PC-3 (cell line): Measurements from ENCODE around the gene FCRLB. TPM values are rescaled to one million over a fixed set of nuclear protein-coding genes. Genes with fewer than 3 reads are reported as not detected.
A peak's percentile ranks its signal among the peaks of the same experiment; 100 is the strongest.
"Not testable (repeated sequence)": the region's sequence is repeated elsewhere in the genome, so short reads cannot be mapped to it uniquely, and the experiment has no call there.

ENCODE experiments used
- ATAC-seq: fragments of 200-7000 bp; cut with Tn5 transposase; 2 replicates; pipeline ENCODE4 v1.9.1; 2020; ENCODE audit warnings: mild to moderate bottlenecking, moderate library complexity
- BruUV-seq: library from RNA; stranded (reverse); fragments of 400-500 nt; replicated peaks from 2 replicates; lab custom pipeline; 2021; lab: Mats Ljungman, UMichigan
- CTCF ChIA-PET: fragments of 300-600 bp; sonication (Branson Sonifier 250); formaldehyde crosslinking; loops from one replicate; lab custom pipeline; 2022; ENCODE audit warnings: antibody characterized with exemption; lab: Charles Lee
- POLR2A ChIA-PET: fragments of 300-600 bp; sonication (Branson Sonifier 250); formaldehyde crosslinking; loops from one replicate; lab custom pipeline; 2022; ENCODE audit warnings: antibody characterized with exemption; ENCODE audit not compliant: unreplicated experiment; lab: Charles Lee
- DNase-seq: peaks from one replicate; pipeline ENCODE4 v3.0.0-alpha.2; 2015
- H2AFZ ChIP-seq: fragments of 300-600 bp; sonication (generic); 2 replicates; pipeline ENCODE4 v1.6.0; 2016; ENCODE audit warnings: antibody characterized with exemption, low read length
- H3F3A ChIP-seq: fragments of 300-600 bp; sonication (generic); one replicate; pipeline ENCODE4 v1.6.0; 2017; ENCODE audit warnings: antibody characterized with exemption, low read length, control low read depth, mild to moderate bottlenecking; ENCODE audit not compliant: unreplicated experiment
- H3K27ac ChIP-seq: fragments of 300-600 bp; sonication (generic); 2 replicates; pipeline ENCODE4 v1.5.1; 2016; ENCODE audit warnings: mild to moderate bottlenecking, low read length
- H3K27me3 ChIP-seq: fragments of 300-600 bp; sonication (generic); 2 replicates; pipeline ENCODE4 v1.6.1; 2016; ENCODE audit warnings: low read length, mixed read lengths
- H3K36me3 ChIP-seq: fragments of 300-600 bp; sonication (generic); 2 replicates; pipeline ENCODE4 v1.6.1; 2016; ENCODE audit warnings: low read depth, mixed run types, low read length, mixed read lengths
- H3K4me1 ChIP-seq: fragments of 300-600 bp; sonication (generic); 2 replicates; pipeline ENCODE4 v1.5.1; 2016; ENCODE audit warnings: low read length; ENCODE audit not compliant: insufficient read depth
- H3K4me2 ChIP-seq: fragments of 300-600 bp; sonication (generic); 2 replicates; pipeline ENCODE4 v1.6.0; 2016; ENCODE audit warnings: low read length
- H3K4me3 ChIP-seq: fragments of 300-600 bp; sonication (generic); 2 replicates; pipeline ENCODE4 v1.5.1; 2016; ENCODE audit warnings: mild to moderate bottlenecking, low read length, mixed read lengths
- H3K79me2 ChIP-seq: fragments of 300-600 bp; sonication (generic); 2 replicates; pipeline ENCODE4 v1.6.1; 2017; ENCODE audit warnings: low read length, mixed read lengths
- H3K9ac ChIP-seq: fragments of 300-600 bp; sonication (generic); 2 replicates; pipeline ENCODE4 v1.6.0; 2016; ENCODE audit warnings: mild to moderate bottlenecking, low read length
- H3K9me2 ChIP-seq: fragments of 300-600 bp; sonication (generic); replicated peaks from 2 replicates; pipeline ENCODE4 v1.6.1; 2016; ENCODE audit warnings: mixed run types, low read length, mixed read lengths
- H3K9me3 ChIP-seq: fragments of 300-600 bp; sonication (generic); 2 replicates; pipeline ENCODE4 v1.6.1; 2016; ENCODE audit warnings: low read length, mixed read lengths
- H4K20me1 ChIP-seq: fragments of 300-600 bp; sonication (generic); 2 replicates; pipeline ENCODE4 v1.6.1; 2016; ENCODE audit warnings: low read length, mixed read lengths
- EZH2 ChIP-seq: fragments of 300-600 bp; sonication (generic); IDR thresholded peaks from one replicate; pipeline ENCODE4 v1.6.1; 2017; ENCODE audit warnings: antibody characterized with exemption, mild to moderate bottlenecking, low read length; ENCODE audit not compliant: unreplicated experiment
- EZH2phosphoT487 ChIP-seq: fragments of 300-600 bp; sonication (generic); IDR thresholded peaks from 2 replicates; pipeline ENCODE4 v1.6.1; 2018; ENCODE audit warnings: mild to moderate bottlenecking, antibody characterized with exemption, low read length, borderline replicate concordance
- intact Hi-C: fragments of 100-400 bp; cut with micrococcal nuclease; formaldehyde crosslinking; loops from 2 replicates; pipeline ENCODE4 v1.9.0; 2023
- total RNA-seq: library from RNA; depleted of rRNA; stranded (reverse); fragments of >200 nt; gene quantifications from 2 replicates; pipeline ENCODE4 v1.2.3, GENCODE V29; 2014
- TF ChIP-seq, protein P1 (sequence below): fragments of 300-600 bp; sonication (generic); conservative IDR thresholded peaks from 2 replicates; pipeline ENCODE4 v1.5.1; 2017; ENCODE audit warnings: antibody characterized with exemption, low read depth, mild to moderate bottlenecking, low read length

The FCRLB gene
- total RNA-seq, 1 experiment from 2014 or later, result 12.7 TPM

DNA sequence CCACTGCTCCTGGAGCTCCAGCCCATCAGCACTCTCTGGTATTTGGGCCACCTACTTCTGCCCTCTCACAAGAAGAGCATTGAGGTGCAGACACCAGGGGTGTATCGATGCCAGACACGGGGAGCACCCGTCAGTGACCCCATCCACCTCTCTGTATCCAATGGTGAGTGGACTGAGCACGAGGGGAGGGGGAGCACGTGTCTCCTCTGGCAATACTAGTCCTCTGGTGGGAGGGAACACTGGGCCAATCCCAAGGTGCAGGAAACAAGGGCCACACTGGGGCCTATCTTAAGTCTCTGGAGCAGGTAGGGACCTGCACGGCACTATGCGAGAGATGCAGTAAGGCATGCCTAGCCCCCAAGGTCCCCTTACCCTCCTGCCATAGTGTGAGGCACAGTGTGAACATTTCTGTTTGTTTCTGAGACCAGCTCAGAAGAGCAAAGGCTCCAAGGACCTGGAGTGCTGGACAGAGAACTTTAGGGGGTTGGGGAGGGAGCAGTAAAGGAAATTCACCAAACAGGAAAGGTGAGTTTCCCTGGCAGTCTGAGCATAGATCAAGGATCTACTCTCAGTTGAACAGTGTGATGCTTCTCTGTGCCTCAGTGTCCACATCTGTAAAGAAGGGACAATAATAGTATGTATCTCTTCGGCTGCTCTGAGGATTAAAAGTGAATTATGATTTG lies 2.3 kb downstream of the FCRLB start:
- Histone ChIP-seq H3K4me3 (no peak overlapping the region), H3K4me2 (peak overlapping the region; percentile 52), H3K36me3 (no peaks in the 10 kb centered on the region), H3K27ac (no peak overlapping the region), H3K27me3 (no peaks in the 10 kb centered on the region), H3K9me2 (no peaks in the 10 kb centered on the region), H3F3A (no peaks in the 10 kb centered on the region), H4K20me1 (no peaks in the 10 kb centered on the region), H3K9ac (no peak overlapping the region), H3K79me2 (peaks cover 23% of the 10 kb centered on the region), H3K9me3 (no peaks in the 10 kb centered on the region), H3K4me1 (peaks cover 55% of the 10 kb centered on the region), H2AFZ (no peak overlapping the region)
- TF ChIP-seq, protein P1, sequence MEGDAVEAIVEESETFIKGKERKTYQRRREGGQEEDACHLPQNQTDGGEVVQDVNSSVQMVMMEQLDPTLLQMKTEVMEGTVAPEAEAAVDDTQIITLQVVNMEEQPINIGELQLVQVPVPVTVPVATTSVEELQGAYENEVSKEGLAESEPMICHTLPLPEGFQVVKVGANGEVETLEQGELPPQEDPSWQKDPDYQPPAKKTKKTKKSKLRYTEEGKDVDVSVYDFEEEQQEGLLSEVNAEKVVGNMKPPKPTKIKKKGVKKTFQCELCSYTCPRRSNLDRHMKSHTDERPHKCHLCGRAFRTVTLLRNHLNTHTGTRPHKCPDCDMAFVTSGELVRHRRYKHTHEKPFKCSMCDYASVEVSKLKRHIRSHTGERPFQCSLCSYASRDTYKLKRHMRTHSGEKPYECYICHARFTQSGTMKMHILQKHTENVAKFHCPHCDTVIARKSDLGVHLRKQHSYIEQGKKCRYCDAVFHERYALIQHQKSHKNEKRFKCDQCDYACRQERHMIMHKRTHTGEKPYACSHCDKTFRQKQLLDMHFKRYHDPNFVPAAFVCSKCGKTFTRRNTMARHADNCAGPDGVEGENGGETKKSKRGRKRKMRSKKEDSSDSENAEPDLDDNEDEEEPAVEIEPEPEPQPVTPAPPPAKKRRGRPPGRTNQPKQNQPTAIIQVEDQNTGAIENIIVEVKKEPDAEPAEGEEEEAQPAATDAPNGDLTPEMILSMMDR, result no peak
- TF ChIP-seq EZH2phosphoT487 (no peak), EZH2 (no peak)
- ATAC-seq (no peak), DNase-seq (peak; percentile 90)
- ChIA-PET POLR2A (no interaction called here), CTCF (interaction anchor here (0.7 kb wide), 1 partner anchor 9 kb away, joined by 6 read pairs; no protein-coding TSS in a partner anchor)
- intact Hi-C loops, result no loop called here
- no TSS peak for BruUV-seq

DNA sequence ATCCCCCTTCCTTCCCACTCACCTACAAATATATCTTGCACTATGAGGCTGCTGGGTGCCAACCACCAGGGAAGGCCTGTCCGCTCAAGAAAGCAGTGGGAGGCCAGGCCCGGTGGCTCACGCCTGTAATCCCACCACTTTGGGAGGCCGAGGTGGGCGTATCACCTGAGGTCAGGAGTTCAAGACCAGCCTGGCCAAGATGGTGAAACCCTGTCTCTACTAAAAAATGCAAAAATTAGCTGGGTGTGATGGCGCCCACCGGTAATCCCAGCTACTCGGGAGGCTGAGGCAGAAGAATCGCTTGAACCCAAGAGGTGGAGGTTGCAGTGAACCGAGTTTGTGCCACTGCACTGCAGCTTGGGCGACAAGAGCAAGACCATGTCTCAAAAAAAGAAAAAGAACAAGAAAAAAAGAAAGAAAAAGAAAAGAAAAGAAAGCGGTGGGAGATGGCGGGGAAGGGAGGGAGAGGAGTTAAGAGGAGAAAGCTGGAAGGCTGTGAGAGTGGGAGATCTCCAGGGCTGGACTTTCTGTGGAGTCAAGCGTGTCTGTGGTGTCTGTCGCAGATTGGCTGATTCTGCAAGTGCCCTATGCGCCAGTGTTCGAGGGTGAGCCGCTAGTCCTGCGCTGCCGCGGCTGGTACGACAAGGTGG lies 4.0 kb downstream of the FCRLB start:
- H4K20me1 ChIP-seq, intact Hi-C loops, H3K27me3 ChIP-seq, POLR2A ChIA-PET, ATAC-seq, H3K9me3 ChIP-seq, BruUV-seq, DNase-seq, H3K9me2 ChIP-seq, H3F3A ChIP-seq, H3K36me3 ChIP-seq, H3K27ac ChIP-seq: not testable (repeated sequence)
- Histone ChIP-seq H3K4me3 (peak overlapping the region; percentile 85), H3K79me2 (peaks cover 23% of the 10 kb centered on the region), H3K4me1 (peaks cover 73% of the 10 kb centered on the region), H3K4me2 (peak overlapping the region; percentile 99), H2AFZ (peak overlapping the region; percentile 87), H3K9ac (peak overlapping the region; percentile 84)
- CTCF ChIA-PET, result interaction anchor here (0.6 to 1.0 kb wide), 2 partner anchors 13 to 500 kb away, joined by 12 to 15 read pairs; no protein-coding TSS in a partner anchor

DNA sequence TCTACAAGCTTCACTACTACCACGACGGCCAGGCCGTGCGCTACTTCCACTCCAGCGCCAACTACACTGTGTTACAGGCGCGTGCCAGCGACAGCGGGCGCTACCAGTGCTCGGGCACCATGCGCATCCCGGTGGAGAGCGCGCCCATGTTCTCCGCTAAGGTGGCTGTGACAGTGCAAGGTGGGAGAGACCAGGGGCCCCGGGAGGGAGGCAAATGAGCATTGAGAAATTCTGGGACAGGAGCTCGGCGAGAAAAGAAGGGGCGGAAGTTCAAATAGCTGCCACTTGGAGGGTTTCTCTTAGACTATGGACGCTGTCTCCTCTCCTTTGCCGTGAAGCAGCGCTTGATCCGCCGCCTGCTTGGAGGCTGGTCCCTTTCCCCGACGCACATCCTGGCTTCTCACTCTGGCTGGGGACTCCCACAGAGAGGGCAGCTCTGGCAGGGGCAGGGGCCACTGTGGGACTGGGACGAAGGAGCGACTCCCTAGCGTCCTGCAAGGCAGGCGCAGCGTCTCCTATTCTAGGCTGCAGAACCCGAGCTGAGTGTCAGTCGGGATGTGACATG lies 4.6 kb downstream of the FCRLB start:
- H2AFZ ChIP-seq, result peak overlapping the region; percentile 87
- POLR2A ChIA-PET, result no interaction called here
- H3K27me3 ChIP-seq, result no peaks in the 10 kb centered on the region
- peak overlapping the region; percentile 84 for H3K9ac ChIP-seq
- no peaks in the 10 kb centered on the region for H4K20me1 ChIP-seq
- DNase-seq (peak; percentile 52), ATAC-seq (peak; percentile 23)
- intact Hi-C loops, result no loop called here
- H3K4me2 ChIP-seq, result peak overlapping the region; percentile 99
- no peaks in the 10 kb centered on the region for H3K9me2 ChIP-seq
- H3K9me3 ChIP-seq, result no peaks in the 10 kb centered on the region
- H3K36me3 ChIP-seq, result no peaks in the 10 kb centered on the region
- H3K27ac ChIP-seq, result peak overlapping the region; percentile 72
- TF ChIP-seq, protein P1, result no peak
- TF ChIP-seq EZH2 (no peak), EZH2phosphoT487 (no peak)
- H3K4me3 ChIP-seq, result peak overlapping the region; percentile 85
- CTCF ChIA-PET, result interaction anchor here (0.6 to 1.3 kb wide), 3 partner anchors 12 to 501 kb away, joined by 5 to 15 read pairs (median 12); no protein-coding TSS in a partner anchor
- peaks cover 23% of the 10 kb centered on the region for H3K79me2 ChIP-seq
- peaks cover 77% of the 10 kb centered on the region for H3K4me1 ChIP-seq
- TSS peak; percentile 63 for BruUV-seq
- no peaks in the 10 kb centered on the region for H3F3A ChIP-seq
